Lower leg skin (tissue), 4 donors: ENCODE results near the gene SERPINE2. TPM values are rescaled to one million over a fixed set of nuclear protein-coding genes. Genes with fewer than 3 reads are reported as not detected.

ENCODE experiments used
- DNase-seq, 2 donors: peaks; one replicate each; pipeline ENCODE4 v3.0.0-alpha.2; 2019; ENCODE audit warnings: low spot score in 2 of 2
- H3K4me3 ChIP-seq: fragments of 200-600 bp; sonication (generic); 2 replicates; pipeline ENCODE4 v1.5.1; 2017; ENCODE audit warnings: mild to moderate bottlenecking, low read depth; ENCODE audit not compliant: poor library complexity, severe bottlenecking
- CTCF ChIP-seq, 3 donors: fragments of 450-650 bp; IDR thresholded peaks; one replicate each; pipeline ENCODE4 v1.5.1; 2016; ENCODE audit warnings: antibody characterized with exemption in 3 of 3, mild to moderate bottlenecking in 3 of 3, moderate library complexity in 2 of 3
- POLR2A ChIP-seq, 2 donors: fragments of 450-650 bp; IDR thresholded peaks; one replicate each; pipeline ENCODE4 v1.6.1; 2016 to 2017; ENCODE audit warnings: antibody characterized with exemption in 2 of 2, mild to moderate bottlenecking in 1 of 2, moderate library complexity in 1 of 2
- WGBS, 2 donors: methylation state at CpG; one replicate each; pipeline ENCODE4 v1.1.5; 2018; 5-methylcytosine and 5-hydroxymethylcytosine counted together
- intact Hi-C: fragments of 100-400 bp; cut with DNase I; formaldehyde crosslinking; loops from one replicate; pipeline ENCODE4 v1.15.0; 2023; ENCODE audit warnings: low total_unique reads
- total RNA-seq, 4 donors: library from RNA; depleted of rRNA; stranded (reverse); fragments of >200 nt; gene quantifications; one replicate each; pipeline ENCODE4 v1.1.0, GENCODE V29; 2016

The SERPINE2 gene
- total RNA-seq, 4 donors from 2014 or later: 1.8 to 11.5 (median 4.7) TPM

GRCh38 chr2:223950448-223951347 lies 88.4 kb downstream of the SERPINE2 start:
- intact Hi-C loops: no loop called here
- no peak for DNase-seq
- 70 to 76% methylated on average over 3 of the region's 3 CpGs for WGBS, 2 donors
- TF ChIP-seq POLR2A (IDR thresholded peaks at IDR 0.05) (no peak), CTCF (IDR thresholded peaks at IDR 0.05) (no peak)
- no peak overlapping the region for H3K4me3 ChIP-seq

GRCh38 chr2:223949241-223949840 lies 89.7 kb downstream of the SERPINE2 start:
- no peak overlapping the region for H3K4me3 ChIP-seq
- DNase-seq: no peak
- TF ChIP-seq POLR2A (IDR thresholded peaks at IDR 0.05) (no peak), CTCF (IDR thresholded peaks at IDR 0.05) (no peak)
- 69 to 73% methylated on average over 3 of the region's 3 CpGs for WGBS, 2 donors
- intact Hi-C loops: no loop called here

- no peak for DNase-seq
- WGBS, 2 donors: 31 to 33% methylated on average over 5 of the region's 5 CpGs
- H3K4me3 ChIP-seq: no peak overlapping the region
- intact Hi-C loops: no loop called here
- TF ChIP-seq CTCF (IDR thresholded peaks at IDR 0.05) (no peak), POLR2A (IDR thresholded peaks at IDR 0.05) (no peak)
Observed at GRCh38 chr2:223947711-223948205, 91.3 kb downstream of the SERPINE2 start.

- intact Hi-C loops: no loop called here
- no peak overlapping the region for H3K4me3 ChIP-seq
- no peak for TF ChIP-seq POLR2A (IDR thresholded peaks at IDR 0.05)
- TF ChIP-seq CTCF (IDR thresholded peaks at IDR 0.05): no peak
- no peak for DNase-seq
- 44 to 46% methylated on average over 4 of the region's 4 CpGs for WGBS, 2 donors
Observed at GRCh38 chr2:223945755-223946154, 93.3 kb downstream of the SERPINE2 start.

- intact Hi-C loops: no loop called here
- H3K4me3 ChIP-seq: peak within 1 kb of the TSS; percentile 93
- WGBS, 2 donors: 0 to 2% methylated on average over 40 to 43 of the region's 87 CpGs
- TF ChIP-seq CTCF (IDR thresholded peaks at IDR 0.05) (peak in 1 of 3 donors; percentile 51), POLR2A (IDR thresholded peaks at IDR 0.05) (no peak)
- DNase-seq: peak; percentile 73 to 97
Observed at GRCh38 chr2:223944703-223945531, 94.2 kb downstream of the SERPINE2 start, which contains the start of gene WDFY1. WDFY1 (minus strand) TSS chr2:223945335; CDS start chr2:223945284, 51 bp downstream.
